AG20443 (cell line): ENCODE results near the gene KRT25.
"Not testable (repeated sequence)": the region's sequence is repeated elsewhere in the genome, so short reads cannot be mapped to it uniquely, and the experiment has no call there.

Source experiments
- DNase-seq: peaks from one replicate; pipeline ENCODE4 v3.0.0; 2012; ENCODE audit warnings: low spot score, mixed read lengths

KRT25 gene

DNA sequence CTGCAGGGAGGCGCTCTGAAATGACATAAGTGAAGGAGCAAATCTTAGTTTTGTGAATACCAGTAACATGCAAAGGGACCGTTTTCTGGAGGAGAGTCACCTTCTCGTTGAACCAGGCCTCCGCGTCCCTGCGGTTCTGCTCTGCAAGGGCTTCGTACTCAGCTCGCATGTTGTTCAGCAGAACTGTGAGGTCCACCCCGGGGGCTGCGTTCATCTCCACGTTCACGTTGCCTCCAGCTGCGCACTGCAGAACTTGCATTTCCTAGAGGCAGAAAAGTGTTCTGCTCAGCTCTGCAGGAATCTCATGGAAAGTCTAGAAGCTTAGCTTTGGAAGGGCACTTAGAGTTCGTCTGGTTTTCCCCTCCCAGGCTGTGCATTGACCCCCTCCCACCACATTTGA, 4.1 kb downstream of the KRT25 start:
- DNase-seq: no peak

DNA sequence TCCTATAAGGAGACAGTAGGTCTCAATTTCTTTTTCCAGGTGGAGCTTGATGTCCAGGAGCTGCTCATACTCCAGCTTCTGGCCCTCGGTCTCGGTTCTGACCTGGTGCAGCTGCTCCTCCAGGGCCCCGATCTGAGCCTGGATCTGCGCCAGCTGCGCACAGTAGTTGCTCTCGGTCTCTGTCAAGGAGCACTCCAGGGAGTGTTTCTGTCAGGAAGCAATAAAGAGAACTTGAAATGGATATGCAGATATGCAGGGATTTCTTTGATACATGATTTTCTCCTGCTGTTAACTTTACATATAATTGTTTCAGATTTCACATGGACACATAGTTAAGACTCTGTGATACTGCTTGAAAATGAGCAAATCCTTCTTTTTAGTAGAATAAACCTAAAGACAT, 4.7 kb downstream of the KRT25 start:
- DNase-seq: no peak

DNA sequence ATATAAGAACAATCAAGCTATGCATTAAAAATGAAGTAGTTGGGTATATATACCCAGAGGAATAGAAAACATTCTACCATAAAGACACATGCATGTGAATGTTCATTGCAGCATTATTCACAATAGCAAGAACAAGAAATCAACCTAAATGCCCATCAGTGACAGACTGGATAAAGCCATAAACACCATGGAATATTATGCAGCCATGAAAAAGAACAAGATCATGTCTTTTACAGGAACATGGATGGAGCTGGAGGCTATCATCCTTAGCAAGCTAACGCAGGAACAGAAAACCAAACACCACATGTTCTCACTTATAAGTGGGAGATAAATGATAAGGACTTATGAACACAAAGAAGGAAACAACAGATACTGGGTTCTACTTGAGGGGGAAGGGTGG, 6.5 kb downstream of the KRT25 start:
- DNase-seq: not testable (repeated sequence)

DNA sequence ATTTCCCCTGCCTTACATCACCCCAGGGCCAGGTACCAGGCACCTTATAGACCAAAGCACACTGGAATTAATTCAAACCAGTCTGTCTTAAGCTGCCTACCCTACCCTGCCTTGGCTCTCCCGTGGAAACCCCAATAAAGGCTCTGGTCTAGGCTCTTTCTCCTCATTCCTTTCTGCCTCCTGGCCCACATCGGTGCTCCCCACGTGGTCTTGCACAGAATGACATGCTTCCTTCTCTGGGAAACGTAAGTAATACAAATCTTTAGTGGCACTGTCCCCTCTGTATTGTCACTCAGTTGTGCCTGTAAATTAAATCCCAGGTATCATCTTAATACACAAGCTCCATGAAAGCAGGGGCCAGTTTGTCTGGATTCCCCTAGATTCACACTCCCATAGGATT, 16.6 kb downstream of the KRT25 start:
- no peak for DNase-seq

DNA sequence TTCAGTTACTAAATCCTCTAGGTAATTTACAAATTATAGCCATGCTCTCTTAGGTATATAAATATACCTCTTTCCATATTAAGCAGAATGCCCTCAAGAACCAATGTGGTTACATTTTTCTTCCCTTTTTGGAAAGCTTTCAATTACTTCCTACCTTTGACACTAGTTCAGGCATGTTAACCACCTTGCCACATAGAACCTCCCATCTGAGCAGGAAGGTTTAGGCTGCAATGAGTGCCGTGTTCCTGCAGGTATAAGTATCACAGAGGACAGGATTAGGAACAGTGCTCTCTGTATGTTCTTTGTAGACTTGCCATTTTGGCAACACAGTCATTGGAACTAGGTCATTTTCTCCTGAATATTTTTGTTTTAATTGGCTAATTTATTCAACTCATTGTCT, 20.1 kb downstream of the KRT25 start:
- no peak for DNase-seq

DNA sequence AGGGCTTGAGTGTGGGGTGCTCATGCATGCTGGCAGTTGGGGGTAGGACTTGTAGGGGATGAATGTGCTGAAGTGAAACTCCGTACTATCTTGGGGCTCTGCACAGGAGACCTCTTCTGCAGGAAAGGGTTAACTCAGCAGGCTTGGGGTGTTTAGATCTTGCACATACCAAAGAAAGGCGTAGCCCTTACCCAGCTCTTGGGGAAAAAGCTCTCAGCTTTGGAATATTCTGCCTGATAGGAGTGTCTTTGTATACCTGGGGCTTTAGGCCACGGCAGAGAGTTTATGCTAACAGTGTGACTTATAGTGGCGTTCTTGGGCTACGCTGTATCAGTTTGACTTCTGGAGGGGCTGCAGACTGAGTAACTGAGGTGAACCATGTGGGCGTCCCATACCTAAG, 21.1 kb downstream of the KRT25 start:
- DNase-seq: no peak

DNA sequence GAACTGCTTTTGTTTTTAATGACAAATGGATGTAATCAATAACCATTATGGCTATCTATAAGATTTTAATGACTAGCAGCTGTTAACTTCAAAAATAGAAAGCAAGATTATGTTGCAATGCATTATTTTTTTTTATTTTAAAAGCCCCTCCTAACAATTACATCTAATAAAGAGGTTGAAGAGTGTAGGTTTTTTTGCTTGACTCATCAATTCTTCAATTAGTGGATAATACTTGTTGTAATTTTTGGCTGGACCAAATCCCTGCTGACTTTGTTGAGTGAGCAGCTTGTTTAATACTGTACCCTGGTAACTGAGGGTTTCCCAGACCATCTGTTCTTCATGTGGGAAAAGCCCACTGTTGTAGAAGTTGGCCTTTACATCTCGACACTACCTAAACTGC, 24.2 kb downstream of the KRT25 start:
- DNase-seq: no peak

DNA sequence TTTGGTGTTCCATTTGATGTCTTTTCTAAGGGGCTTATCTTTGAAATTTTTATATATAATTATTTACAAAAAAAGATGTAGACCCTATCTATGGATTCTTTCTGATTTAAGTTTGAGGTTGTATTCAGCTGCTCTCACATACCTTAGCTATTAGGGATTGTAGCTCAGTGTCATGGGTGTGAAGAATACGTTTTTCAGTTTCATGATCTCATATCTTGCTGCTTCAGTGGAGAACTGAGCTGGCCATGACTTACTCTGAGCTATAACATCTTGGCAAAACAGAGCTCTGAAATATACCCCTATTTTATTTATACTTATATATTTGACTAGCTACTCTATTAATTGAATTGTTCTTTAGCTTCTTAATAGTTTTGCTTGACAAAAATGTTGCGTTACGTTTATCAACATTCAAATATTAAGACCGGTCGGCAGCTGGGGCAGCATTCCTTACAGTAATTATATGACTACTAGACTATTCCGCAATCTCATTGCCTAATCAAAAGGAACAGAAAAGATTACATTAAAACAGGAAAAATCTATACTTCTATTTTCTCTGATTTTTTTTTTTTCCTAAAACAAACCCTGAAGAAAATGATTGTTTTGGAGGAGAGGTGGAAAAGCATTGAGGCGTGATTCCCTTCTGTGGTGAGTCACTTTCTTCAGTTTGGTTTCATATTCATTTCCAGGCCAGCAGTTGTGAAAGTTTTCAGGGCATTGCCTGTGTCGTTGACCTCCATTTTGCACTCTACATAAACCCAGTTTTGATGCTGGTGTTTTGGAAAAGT, 27.5 kb downstream of the KRT25 start:
- no peak for DNase-seq

DNA sequence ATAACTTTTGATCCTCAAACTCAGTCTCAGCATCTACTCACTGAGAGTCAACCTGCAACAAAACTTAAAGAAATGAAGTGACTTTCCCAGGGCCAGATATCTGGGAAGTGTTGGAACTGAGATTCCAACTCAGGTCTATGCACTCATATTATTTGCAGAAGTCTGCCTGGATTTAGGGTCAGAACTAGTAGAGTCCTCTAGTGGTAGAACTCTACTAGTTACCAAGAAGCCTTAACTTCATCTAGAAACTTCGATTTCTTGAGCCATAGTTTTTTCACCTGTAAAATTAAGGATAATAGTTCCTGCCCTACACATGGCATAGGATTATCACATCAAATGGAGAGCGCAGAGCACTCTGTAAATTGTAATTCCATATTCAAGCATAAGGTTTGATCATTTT, 28.2 kb downstream of the KRT25 start:
- no peak for DNase-seq

DNA sequence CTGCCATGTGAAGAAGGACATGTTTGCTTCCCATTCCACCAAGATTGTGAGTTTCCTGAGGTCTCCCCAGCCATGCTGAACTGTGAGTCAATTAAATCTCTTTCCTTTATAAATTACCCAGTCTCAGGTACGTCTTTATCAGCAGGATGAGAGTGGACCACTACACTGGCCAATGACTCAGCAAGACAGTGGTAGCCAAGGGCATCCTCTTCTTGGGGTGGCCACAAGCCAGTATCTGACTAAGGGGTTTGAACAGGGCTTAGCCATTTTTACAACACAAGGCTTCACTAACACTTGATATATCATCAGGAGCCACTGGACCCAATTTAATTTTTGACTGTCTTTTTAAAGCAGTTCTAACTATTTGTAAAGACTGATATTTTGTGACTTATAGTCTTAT, 30.5 kb downstream of the KRT25 start:
- no peak for DNase-seq

DNA sequence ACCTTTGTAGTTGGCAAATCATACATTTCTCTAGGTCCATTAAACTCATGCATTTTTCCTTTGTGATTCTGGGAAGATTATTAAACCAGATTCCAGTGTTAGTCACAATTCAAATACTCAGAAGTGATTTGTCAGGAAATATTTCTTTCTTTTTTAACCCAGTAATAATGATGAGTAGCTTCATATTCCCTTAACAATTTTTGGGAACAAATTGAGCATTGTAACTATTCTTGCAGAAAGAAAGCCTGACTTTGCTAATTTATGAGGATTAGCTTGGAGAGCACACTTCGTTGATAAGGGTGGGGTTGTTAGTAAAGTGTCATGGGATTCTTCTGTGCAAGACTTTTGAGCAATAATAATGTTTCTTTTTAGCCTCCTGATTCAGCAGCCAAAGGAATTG, 32.9 kb downstream of the KRT25 start:
- DNase-seq: no peak

DNA sequence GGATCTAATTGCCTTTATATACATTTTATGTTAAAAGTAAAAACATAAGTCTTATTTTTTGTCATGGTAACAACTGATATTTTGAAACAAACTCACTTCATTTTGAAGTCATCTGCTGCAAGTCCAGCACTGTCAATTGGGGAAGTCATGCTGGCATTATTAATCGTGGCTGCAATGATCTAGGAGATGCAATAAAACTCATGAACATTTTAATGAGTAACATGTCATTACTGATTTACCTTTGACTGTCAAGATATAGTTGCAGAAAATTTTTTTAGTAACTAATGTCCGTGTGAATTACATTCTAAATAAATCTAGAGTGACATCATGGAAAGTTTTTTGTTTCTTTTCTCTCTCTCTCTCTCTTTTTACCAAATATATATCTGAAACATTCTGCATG, 34.2 kb downstream of the KRT25 start:
- DNase-seq: no peak

DNA sequence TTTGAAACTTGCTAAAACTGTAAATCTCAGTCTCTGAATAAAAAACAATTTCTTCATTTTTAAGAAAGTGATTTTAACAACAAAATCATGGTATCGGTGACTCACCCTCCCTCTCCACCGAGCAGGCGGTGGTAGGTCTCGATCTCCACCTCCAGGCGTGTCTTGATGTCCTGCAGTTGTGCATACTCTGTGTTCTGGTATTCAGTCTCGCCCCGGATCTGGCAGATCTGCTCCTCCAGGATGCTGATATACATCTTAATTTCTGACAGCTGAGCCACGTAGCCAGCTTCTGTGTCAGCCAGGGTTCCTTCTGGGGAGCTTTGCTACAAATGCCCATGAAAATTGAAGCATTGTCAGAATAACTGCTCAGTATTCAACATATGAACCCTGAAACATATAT, 36.2 kb downstream of the KRT25 start:
- DNase-seq: no peak

DNA sequence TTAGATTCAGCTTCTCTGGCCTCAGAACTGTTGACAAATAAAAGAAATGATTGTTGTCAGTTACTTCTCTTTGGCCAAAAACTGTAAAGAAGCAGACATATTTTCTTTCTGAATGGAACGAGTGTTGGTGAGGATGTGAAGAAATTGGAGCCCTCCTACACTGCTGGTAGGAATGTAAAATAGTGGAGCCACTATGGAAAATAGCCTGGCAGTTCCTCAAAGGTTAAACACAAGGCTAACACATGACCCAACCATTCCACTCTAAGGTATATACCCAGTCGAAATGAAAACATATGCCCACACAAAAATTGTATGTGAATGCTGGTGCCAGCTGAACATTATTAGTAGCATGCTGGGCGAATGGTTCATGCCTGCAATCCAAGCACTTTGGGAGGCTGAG, 37.4 kb downstream of the KRT25 start:
- DNase-seq: no peak

DNA sequence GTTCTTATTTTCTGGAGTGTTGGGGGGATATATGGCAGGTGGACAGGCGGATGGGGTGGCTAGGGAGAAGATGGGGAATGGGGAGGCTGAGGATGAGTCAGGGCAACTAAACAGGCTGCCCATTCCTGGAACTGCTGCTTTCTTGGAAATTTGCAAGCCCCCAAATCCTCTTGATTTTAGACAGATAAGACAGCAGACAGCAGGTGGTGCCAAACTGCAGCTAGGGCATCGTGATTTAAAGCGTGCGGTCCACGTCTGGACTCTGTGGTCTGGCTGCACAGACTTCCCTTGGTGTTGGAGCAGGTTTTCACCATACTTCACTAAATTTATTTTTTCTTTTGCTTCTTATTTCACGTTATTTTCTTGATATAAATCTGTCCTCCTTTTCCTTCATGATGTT, 40.7 kb downstream of the KRT25 start:
- DNase-seq: no peak

DNA sequence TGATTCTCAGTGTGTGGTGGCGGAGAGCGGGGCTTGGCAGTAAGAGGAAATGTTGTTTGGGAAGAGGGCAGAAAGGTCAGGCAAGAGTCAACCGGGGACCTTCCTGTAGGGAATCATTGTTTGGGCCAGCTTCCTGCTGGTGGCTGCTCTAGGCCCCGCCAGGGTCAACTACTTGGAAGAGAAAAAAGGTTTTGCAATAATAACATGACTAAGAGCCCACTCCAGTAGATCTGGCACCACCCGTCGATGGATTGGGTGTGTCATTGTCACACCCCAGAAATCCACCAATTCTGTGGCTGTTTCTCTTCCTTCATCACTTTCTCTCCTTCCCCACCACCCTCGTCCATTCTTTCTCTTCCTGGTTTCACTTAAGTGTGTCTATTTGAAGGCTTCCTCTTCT, 47.4 kb downstream of the KRT25 start:
- DNase-seq: peak; percentile 33

DNA sequence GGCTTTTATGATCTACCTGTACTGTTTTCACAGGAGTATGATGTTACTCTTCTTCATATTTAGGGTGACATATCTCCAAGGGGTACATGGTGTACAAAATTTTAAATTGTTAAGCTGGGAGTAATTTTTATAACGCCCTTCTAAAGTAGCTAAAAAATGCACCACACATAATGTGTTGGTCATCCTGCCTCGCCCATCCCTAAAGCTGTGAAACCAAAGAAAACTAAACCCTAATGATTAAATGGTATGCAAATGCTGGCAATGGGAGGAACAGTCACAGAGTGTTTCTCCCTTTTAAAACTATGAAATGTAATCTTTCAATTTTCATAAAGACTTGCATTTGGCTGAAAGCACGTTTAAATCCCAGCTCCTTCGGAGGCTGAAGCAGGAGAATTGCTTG, 49.5 kb downstream of the KRT25 start:
- no peak for DNase-seq

DNA sequence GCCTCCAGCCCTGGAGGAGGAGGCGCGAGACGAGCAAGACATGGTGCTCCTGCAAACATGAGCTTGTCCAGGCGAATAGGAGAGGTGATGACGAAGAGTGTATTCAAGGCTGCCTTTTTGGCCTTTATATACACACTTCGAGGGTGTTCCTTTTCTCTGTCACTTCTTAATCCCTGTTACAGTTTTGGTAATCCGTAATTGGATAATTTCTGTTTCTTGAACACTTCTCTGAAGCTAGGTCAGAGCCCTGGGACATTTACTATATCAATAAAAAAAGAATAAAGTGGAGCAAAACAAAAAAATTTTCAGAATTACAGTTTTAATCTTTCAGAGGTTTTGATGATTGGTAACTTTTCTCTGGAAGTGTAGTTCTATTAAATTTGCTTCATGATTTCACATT, 51.5 kb downstream of the KRT25 start, which contains the start of gene KRT24:
Gene KRT24, minus strand, starts transcription at position 101 of the 400 bp plus-strand sequence. Its CDS starts 59 bp downstream, at position 42.
- DNase-seq: no peak

DNA sequence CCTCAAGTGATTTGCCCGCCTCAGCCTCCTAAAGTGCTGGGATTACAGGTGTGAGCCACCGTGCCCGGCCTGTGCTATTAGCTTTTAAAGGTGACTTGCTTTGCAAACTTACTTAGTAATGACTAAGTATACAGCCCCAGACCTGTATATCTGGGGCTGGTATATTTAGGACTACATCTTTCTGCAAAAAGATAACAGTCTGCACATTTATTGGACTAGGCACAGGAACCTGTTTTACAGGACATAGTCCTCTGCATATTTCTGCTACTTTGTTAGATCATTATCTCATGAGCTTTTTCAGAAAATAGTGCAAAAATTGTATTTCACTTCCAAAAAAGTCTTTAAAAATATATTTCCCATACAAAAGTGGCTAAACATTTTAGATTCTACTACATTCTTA, 52.9 kb downstream of the KRT25 start:
- no peak for DNase-seq

DNA sequence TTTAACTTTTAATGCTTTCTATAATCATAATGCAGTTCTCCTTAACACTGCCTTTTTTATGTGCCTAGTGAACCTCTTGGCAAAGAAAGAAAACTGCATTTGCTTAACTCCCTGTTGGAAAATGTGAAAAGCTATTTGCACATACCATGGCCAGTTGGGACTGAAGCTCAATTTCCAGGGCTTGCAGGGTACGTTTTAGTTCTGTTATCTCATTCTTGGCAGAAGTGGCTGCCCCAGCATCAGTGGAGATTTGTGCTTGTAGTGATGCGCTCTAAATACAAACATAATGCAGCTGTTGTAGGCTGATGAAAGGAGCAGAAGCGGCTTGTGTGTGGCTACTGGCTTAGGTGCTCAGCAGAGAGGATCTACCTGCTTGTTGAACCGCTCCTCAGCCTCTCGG, 55.3 kb downstream of the KRT25 start:
- no peak for DNase-seq

DNA sequence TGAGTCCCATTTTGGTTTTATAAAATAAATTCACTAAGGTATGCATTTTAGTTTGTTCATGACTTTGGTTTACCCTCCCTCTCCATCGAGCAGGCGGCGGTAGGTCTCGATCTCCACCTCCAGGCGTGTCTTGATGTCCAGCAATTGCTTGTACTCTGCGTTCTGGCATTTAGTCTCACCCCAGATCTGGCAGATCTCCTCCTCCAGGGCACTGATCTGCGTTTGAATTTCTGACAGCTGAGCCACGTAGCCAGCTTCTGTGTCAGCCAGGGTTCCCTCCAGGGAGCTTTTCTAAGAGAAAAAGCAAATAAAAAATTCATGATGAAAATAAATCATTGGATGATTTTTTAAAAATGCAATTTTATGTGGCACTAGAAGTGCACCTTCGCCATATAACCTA, 55.8 kb downstream of the KRT25 start:
- DNase-seq: no peak
